ENCODE measurements around the gene PIANP. TPM values are rescaled to one million over a fixed set of nuclear protein-coding genes. Genes with fewer than 3 reads are reported as not detected.

PIANP gene
- total RNA-seq, 1 experiment from 2014 or later, result 0.48 TPM

GRCh38 chr12:6736754-6737153 is 36.1 kb upstream of the PIANP start:
- Histone ChIP-seq H3K4me1 (no peaks in the 10 kb centered on the region; the same call in 1 of the 2 replicates), H3K4me3 (ENCODE audit: low read depth, low read length) (no peak overlapping the region), H3K27me3 (replicated peaks; ENCODE audit: control insufficient read depth, insufficient read depth, low read length) (no peaks in the 10 kb centered on the region), H3K9me3 (no peaks in the 10 kb centered on the region), H3K36me3 (ENCODE audit: control insufficient read depth, insufficient read depth, low read length) (no peaks in the 10 kb centered on the region)
- POLR2A ChIA-PET, result no interaction called here
- Mint-ChIP-seq H3K27ac (ENCODE audit: unreplicated experiment) (no peak overlapping the region), H3K4me3 (ENCODE audit: unreplicated experiment) (no peak overlapping the region), H3K36me3 (ENCODE audit: insufficient read depth, unreplicated experiment) (no peaks in the 10 kb centered on the region), H3K27me3 (ENCODE audit: insufficient read depth, unreplicated experiment) (no peaks in the 10 kb centered on the region), H3K4me1 (ENCODE audit: low read depth, unreplicated experiment) (peaks cover 8% of the 10 kb centered on the region), H3K9me3 (ENCODE audit: unreplicated experiment) (no peaks in the 10 kb centered on the region)
- BruUV-seq (replicated peaks), result no TSS peak
- TF ChIP-seq CTCF (IDR thresholded peaks at IDR 0.05; ENCODE audit: insufficient read depth in 1 of 2, low read depth in 1 of 2, low read length in 1 of 2, severe bottlenecking in 1 of 2, unreplicated experiment in 1 of 2), result no peak
- intact Hi-C loops (cut with micrococcal nuclease; ENCODE audit: unreplicated experiment), result no loop called here
- CTCF ChIA-PET, result interaction anchor here (0.5 to 2.0 kb wide), 4 partner anchors 13 to 116 kb away, joined by 3 to 9 read pairs (median 6); partner anchors contain the start of genes COPS7A and MLF2
- DNase-seq, result no peak

- DNase-seq, result peak; percentile 70 to 81
- H3K9me3 ChIP-seq, result no peaks in the 10 kb centered on the region
- H3K4me3 Mint-ChIP-seq (ENCODE audit: unreplicated experiment), result no peak overlapping the region
- H3K4me1 Mint-ChIP-seq (ENCODE audit: low read depth, unreplicated experiment), result peaks cover 8% of the 10 kb centered on the region
- no peaks in the 10 kb centered on the region for H3K27me3 Mint-ChIP-seq (ENCODE audit: insufficient read depth, unreplicated experiment)
- peak; percentile 94 for TF ChIP-seq CTCF (IDR thresholded peaks at IDR 0.05; ENCODE audit: insufficient read depth in 1 of 2, low read depth in 1 of 2, low read length in 1 of 2, severe bottlenecking in 1 of 2, unreplicated experiment in 1 of 2)
- no peaks in the 10 kb centered on the region for H3K27me3 ChIP-seq (replicated peaks; ENCODE audit: control insufficient read depth, insufficient read depth, low read length)
- intact Hi-C loops (cut with micrococcal nuclease; ENCODE audit: unreplicated experiment), result loop anchor here (1.0 kb wide), 4 partner anchors 18 to 100 kb away; partner anchors contain the start of gene MLF2
- POLR2A ChIA-PET, result no interaction called here
- peak overlapping the region; percentile 24 for H3K27ac Mint-ChIP-seq (ENCODE audit: unreplicated experiment)
- CTCF ChIA-PET, result interaction anchor here (0.8 to 2.0 kb wide), 4 partner anchors 12 to 47 kb away, joined by 3 to 9 read pairs (median 5); partner anchors contain the start of genes COPS7A, MLF2 and ZNF384
- no peaks in the 10 kb centered on the region for H3K4me1 ChIP-seq
- no peaks in the 10 kb centered on the region for H3K9me3 Mint-ChIP-seq (ENCODE audit: unreplicated experiment)
- no peak overlapping the region for H3K4me3 ChIP-seq (ENCODE audit: low read depth, low read length)
- no peaks in the 10 kb centered on the region for H3K36me3 Mint-ChIP-seq (ENCODE audit: insufficient read depth, unreplicated experiment)
- no TSS peak for BruUV-seq (replicated peaks)
- no peaks in the 10 kb centered on the region for H3K36me3 ChIP-seq (ENCODE audit: control insufficient read depth, insufficient read depth, low read length)
These were observed 35.0 kb upstream of the PIANP start for GRCh38 chr12:6735448-6736191.

GRCh38 chr12:6734506-6735387 is 34.1 kb upstream of the PIANP start:
- no peak overlapping the region for H3K27ac Mint-ChIP-seq (ENCODE audit: unreplicated experiment)
- no peak for DNase-seq
- intact Hi-C loops (cut with micrococcal nuclease; ENCODE audit: unreplicated experiment), result loop anchor here (1.0 kb wide), 4 partner anchors 19 to 101 kb away; partner anchors contain the start of gene MLF2
- peaks cover 8% of the 10 kb centered on the region for H3K4me1 Mint-ChIP-seq (ENCODE audit: low read depth, unreplicated experiment)
- H3K4me3 Mint-ChIP-seq (ENCODE audit: unreplicated experiment), result no peak overlapping the region
- H3K9me3 Mint-ChIP-seq (ENCODE audit: unreplicated experiment), result no peaks in the 10 kb centered on the region
- H3K4me3 ChIP-seq (ENCODE audit: low read depth, low read length), result no peak overlapping the region
- H3K9me3 ChIP-seq, result no peaks in the 10 kb centered on the region
- TF ChIP-seq CTCF (IDR thresholded peaks at IDR 0.05; ENCODE audit: insufficient read depth in 1 of 2, low read depth in 1 of 2, low read length in 1 of 2, severe bottlenecking in 1 of 2, unreplicated experiment in 1 of 2), result no peak
- no peaks in the 10 kb centered on the region for H3K27me3 ChIP-seq (replicated peaks; ENCODE audit: control insufficient read depth, insufficient read depth, low read length)
- ChIA-PET CTCF (interaction anchor here (0.6 to 2.0 kb wide), 6 partner anchors 11 to 46 kb away, joined by 3 to 9 read pairs (median 3); partner anchors contain the start of genes COPS7A, MLF2 and ZNF384), POLR2A (interaction anchor here (0.5 to 2.0 kb wide), 3 partner anchors 11 to 201 kb away, joined by 3 to 10 read pairs (median 5); partner anchors contain the start of genes COPS7A, GAPDH and MLF2)
- no peaks in the 10 kb centered on the region for H3K36me3 ChIP-seq (ENCODE audit: control insufficient read depth, insufficient read depth, low read length)
- H3K36me3 Mint-ChIP-seq (ENCODE audit: insufficient read depth, unreplicated experiment), result peaks cover 3% of the 10 kb centered on the region
- no peaks in the 10 kb centered on the region for H3K27me3 Mint-ChIP-seq (ENCODE audit: insufficient read depth, unreplicated experiment)
- no TSS peak for BruUV-seq (replicated peaks)
- H3K4me1 ChIP-seq, result no peaks in the 10 kb centered on the region
